ES-I3 (cell line): ENCODE results near the gene TENM3.

Experiments used
- H3K36me3 ChIP-seq: 2 replicates; pipeline ENCODE4 v1.6.1; 2013; ENCODE audit warnings: mild to moderate bottlenecking, low read length, control low read depth, moderate library complexity; ENCODE audit not compliant: insufficient read depth
- H3K4me1 ChIP-seq: 2 replicates; pipeline ENCODE4 v1.6.1; 2013; ENCODE audit warnings: mild to moderate bottlenecking, control low read depth, low read length; ENCODE audit not compliant: insufficient read depth
- H3K9ac ChIP-seq: 2 replicates; pipeline ENCODE4 v1.6.1; 2013; ENCODE audit warnings: low read depth, mild to moderate bottlenecking, low read length, moderate library complexity
- H3K9me3 ChIP-seq: 2 replicates; pipeline ENCODE4 v1.6.1; 2013; ENCODE audit warnings: mild to moderate bottlenecking, low read length, moderate library complexity; ENCODE audit not compliant: control insufficient read depth, insufficient read depth

Gene TENM3

DNA sequence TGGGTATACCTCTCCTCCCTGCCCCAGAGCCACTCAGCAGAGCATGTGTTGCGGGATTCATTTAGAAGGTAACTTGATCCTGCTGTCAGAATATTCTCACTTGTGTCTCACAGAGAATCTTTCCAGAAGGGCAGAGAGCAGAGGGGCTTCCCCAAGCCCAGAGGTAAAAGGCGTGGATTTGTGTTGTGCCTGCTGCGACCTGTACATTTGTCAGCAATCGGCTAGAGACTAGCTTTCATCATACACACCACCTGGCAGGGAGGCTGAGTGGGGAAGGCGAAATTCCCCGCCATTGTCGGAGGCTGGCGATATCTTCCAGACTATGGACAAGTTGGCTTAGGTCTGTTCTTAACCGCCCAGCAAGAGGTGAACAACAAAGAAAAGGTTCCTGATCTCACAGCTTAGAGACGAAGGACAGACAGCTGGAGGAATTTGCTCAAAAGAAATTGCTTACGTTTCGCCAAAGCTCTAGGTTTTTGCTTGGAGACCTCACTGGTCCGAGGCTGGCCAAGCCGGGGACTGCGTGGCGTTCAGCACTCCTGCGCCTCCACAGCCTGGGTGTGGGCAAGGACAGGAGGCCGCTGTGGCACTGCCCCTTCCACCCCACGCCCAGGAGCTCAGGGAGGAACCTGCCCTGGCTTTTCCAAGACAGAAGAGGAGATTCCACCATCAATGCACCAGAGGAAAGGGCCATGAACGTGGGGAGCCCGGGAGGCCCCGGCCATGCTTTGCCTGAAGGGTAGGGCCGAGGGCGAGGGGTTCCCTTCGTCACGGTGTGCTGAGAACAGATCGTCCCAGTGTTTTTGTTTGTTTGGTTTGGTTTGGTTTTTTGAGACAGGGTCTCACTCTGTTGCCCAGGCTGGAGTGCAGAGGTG is 604.6 kb downstream of the TENM3 start:
- H3K9ac ChIP-seq: no peak overlapping the region
- H3K36me3 ChIP-seq: no peaks in the 10 kb centered on the region
- no peaks in the 10 kb centered on the region for H3K9me3 ChIP-seq
- H3K4me1 ChIP-seq: no peaks in the 10 kb centered on the region

DNA sequence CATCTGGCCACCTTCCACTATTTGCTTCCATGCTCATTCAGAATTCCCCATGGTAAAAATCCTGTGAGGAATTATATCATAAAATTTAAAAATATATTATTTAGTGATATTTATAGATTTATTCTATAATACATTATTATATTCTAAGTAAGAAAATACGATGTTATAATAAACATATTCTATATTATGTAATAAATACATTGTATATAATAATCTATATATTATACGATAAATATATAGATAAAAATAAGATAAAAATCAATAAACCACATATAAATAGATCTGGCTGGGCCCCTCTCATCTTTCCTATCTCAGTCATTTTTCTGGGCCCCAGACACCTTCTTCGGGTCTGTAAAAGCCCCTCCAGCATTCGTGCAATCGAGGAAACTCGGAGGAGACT is 605.5 kb downstream of the TENM3 start:
- H3K9me3 ChIP-seq: 0 out of 2 replicates have a peak, but pooled peaks cover 2% of the 10 kb centered on the region
- no peaks in the 10 kb centered on the region for H3K36me3 ChIP-seq
- no peak overlapping the region for H3K9ac ChIP-seq
- H3K4me1 ChIP-seq: no peaks in the 10 kb centered on the region
